ENCODE results near the gene RCAN1.
A peak's percentile ranks its signal among the peaks of the same experiment; 100 is the strongest.
"Not testable (repeated sequence)": the region's sequence is repeated elsewhere in the genome, so short reads cannot be mapped to it uniquely, and the experiment has no call there.

RCAN1 gene

DNA sequence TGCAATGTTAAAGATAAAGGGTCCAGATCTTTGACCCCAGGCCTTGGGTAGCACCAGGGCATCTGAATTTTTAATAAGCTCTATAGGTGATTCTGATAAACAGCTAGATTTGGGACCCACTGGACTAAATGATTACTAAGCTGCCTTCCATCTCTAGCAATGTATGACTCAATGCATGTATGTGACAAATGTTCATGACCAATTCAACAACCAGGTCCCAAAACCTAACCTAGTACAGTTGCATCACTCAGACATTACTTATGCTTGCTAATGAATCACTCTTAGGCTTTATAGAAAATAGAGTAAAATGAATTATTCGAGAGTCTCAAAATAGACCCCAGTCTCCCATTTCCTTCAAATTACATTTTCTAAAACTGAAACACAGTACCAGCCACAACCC, 35.5 kb downstream of the RCAN1 start:
- peak overlapping the region in 20 of 21 experiments; percentile 37 to 83 (median 69) for H3K27ac ChIP-seq

GRCh38 chr21:34576041-34576511, 38.8 kb downstream of the RCAN1 start:
- no peak overlapping the region for H3K4me3 ChIP-seq

More for the DNA sequence above, 35.5 kb downstream of the RCAN1 start:
- H3K4me3 ChIP-seq, result no peak overlapping the region

GRCh38 chr21:34574601-34575529, 40.0 kb downstream of the RCAN1 start:
- H3K4me3 ChIP-seq, result no peak overlapping the region
- peak overlapping the region in 9 of 21 experiments; percentile 8 to 75 (median 58) for H3K27ac ChIP-seq

More at GRCh38 chr21:34576041-34576511, 38.8 kb downstream of the RCAN1 start:
- H3K27ac ChIP-seq, result peak overlapping the region in 16 of 21 experiments; percentile 21 to 75 (median 47)

GRCh38 chr21:34571994-34572393, 42.9 kb downstream of the RCAN1 start:
- Histone ChIP-seq H3K4me3 (no peak overlapping the region), H3K27ac (no peak overlapping the region)

GRCh38 chr21:34570313-34570712, 44.6 kb downstream of the RCAN1 start:
- no peak overlapping the region for H3K4me3 ChIP-seq
- peak overlapping the region in 1 of 21 experiments; percentile 61 for H3K27ac ChIP-seq

DNA sequence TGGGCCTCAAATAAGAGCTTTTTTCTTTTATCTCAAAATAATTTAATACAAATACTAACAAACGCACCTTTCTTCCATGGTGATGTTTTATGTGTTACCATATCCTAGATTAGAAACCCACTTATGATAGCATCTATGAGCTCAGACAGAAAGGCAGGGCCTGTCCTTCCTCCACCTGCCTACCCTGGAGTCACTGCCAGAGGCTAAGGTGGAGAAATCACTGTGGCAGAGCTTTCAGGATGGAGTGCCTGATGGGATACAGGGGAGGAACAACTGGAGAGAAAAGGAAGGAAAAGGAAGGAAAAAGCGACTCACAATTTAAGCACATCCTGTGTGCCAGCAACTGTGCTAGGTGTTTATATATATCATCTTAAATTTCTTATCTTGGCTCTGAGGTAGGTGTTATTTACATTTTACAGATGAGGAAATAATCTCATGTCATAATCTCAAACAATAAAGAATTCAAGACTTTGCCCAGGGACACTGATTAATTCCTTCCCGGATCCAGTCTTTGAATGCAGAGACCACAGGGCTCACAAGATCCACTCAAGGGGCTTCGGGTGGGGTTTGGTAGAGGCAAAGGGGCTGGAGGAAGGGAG, 45.4 kb downstream of the RCAN1 start:
- peak overlapping the region in 2 of 21 experiments; percentile 38 to 61 for H3K27ac ChIP-seq
- no peak overlapping the region for H3K4me3 ChIP-seq

DNA sequence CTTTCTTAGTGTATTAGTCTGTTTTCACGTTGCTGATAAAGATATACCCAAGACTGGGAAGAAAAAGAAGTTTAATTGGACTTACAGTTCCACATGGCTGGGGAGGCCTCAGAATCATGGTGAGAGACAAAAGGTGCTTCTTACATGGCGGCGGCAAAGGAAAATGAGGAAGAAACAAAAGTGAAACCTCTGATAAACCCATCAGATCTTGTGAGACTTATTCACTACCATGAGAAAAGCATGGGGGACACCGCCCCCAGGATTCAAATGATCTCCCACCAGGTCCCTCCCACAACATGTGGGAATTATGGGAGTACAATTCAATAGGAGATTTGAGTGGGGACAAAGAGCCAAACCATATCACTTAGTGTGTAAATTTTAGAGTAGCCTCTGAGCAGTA, 46.1 kb downstream of the RCAN1 start:
- H3K4me3 ChIP-seq, result not testable (repeated sequence)
- peak overlapping the region in 1 of 21 experiments; percentile 5 for H3K27ac ChIP-seq

GRCh38 chr21:34567604-34568155, 47.2 kb downstream of the RCAN1 start:
- no peak overlapping the region for H3K4me3 ChIP-seq
- no peak overlapping the region for H3K27ac ChIP-seq

GRCh38 chr21:34565238-34565637, 49.7 kb downstream of the RCAN1 start:
- H3K27ac ChIP-seq, result no peak overlapping the region
- H3K4me3 ChIP-seq, result no peak overlapping the region

- not testable (repeated sequence) for H3K4me3 ChIP-seq, H3K27ac ChIP-seq
Measured at GRCh38 chr21:34563370-34563769, 51.5 kb downstream of the RCAN1 start.

GRCh38 chr21:34561806-34562205, 53.1 kb downstream of the RCAN1 start:
- no peak overlapping the region for H3K4me3 ChIP-seq
- no peak overlapping the region for H3K27ac ChIP-seq

- Histone ChIP-seq H3K4me3 (no peak overlapping the region), H3K27ac (no peak overlapping the region)
Measured at GRCh38 chr21:34560609-34561008, 54.3 kb downstream of the RCAN1 start.

DNA sequence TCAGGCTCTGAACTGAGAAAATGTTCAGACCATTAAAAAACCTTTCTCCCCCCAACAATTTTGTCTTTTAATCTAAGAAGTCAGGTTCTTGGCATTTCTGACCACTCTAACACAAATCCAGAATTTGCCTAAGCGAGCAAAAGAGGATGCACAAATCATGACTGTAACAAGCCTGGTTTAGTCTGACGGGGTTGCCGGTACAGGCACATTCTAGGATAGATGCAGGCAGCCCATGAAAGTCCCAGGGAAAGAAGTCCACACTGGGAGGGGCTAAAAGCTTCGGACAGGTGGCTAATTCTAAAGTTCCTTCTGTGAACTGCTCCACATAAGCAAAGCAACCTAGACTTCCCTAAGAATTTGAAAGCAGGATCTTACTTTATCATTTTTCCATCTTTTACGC, 54.9 kb downstream of the RCAN1 start:
- Histone ChIP-seq H3K4me3 (no peak overlapping the region), H3K27ac (peak overlapping the region in 3 of 21 experiments; percentile 16 to 64 (median 54))

DNA sequence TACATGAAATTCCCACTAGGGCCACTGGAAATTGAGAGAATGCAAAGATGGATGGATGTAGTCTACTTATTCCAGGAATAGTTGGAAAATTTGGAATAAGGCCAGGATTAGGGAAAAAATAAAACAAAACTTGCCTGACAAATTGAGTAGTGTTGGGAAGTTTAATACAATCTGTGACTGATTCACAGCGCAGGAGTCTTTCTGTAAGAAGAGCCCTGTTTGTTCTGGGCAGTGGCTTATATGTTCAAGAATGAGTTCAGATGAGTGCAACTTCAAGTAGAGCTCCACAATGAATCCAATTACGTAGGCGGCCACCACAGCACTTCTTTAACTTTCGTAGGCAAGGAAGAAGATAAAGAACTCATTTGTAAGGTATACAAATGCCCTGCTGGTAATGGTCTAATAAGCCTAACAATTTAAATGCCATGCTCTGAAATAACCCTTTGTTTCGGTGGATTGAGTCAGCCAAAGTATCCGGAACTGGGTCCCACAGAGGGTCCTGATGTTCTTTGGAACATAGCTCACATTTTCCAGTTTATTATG, 55.8 kb downstream of the RCAN1 start:
- Histone ChIP-seq H3K27ac (peak overlapping the region in 3 of 21 experiments; percentile 2 to 64 (median 45)), H3K4me3 (no peak overlapping the region)

DNA sequence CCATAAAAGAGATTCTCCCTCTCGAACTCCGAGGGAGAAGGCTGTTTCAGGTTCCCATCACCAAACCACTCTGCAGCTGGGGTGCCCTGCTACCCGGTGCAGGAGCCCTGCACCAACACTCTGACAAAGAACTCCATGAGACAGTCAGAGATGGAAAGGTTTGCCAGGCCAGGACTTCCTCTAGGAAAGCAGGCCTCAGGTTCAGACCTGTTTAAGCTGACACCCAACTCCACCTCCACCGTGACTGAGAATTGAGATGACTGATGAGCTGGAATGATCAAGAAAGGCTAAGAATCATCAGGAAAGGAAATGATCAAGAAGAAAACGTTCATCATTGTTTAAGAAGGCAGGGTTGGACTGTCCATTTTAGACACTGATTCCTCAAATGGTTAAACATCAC, 56.7 kb downstream of the RCAN1 start:
- H3K27ac ChIP-seq, result peak overlapping the region in 3 of 21 experiments; percentile 28 to 64 (median 45)
- no peak overlapping the region for H3K4me3 ChIP-seq

DNA sequence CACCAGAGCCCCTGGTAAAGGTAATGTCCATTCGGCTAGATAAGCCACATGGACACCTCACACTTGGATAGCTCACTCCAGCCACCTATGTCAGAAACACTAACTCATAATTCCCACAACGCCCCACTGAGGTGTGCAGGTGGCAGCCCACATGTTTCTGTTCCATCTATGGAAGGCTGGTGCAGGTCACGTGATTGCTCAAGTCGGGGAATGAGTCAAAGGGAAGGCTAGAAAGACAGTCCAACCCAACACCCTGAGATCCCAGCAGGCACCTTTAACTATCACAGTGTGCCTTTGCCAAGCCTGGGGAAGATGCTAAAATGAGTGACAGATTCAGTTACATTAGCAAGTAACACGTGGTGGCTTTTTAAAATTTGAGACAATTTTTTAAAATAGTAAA, 57.7 kb downstream of the RCAN1 start:
- H3K4me3 ChIP-seq, result no peak overlapping the region
- no peak overlapping the region for H3K27ac ChIP-seq

- not testable (repeated sequence) for H3K27ac ChIP-seq
Measured at GRCh38 chr21:34554670-34555069, 60.2 kb downstream of the RCAN1 start.

DNA sequence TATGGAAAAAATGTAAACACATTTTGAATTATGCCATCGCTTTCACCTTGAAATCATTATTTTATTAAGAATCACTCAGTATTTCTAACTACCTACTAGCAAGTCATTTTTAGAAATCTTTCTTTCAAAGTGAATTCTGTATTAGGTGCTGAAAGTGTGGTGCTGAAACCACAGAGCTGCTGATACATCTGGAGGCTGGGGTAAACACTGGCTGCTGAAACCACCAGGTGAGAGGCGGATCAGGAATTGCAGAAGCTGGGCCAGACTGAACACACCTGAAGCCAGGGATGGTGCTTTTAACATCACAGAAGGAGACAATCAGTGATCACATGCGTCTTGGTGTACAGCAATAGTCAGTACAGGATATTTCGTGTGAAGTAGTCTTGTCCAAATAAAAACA, 60.7 kb downstream of the RCAN1 start:
- H3K4me3 ChIP-seq, result no peak overlapping the region
- peak overlapping the region in 1 of 21 experiments; percentile 19 for H3K27ac ChIP-seq

More at GRCh38 chr21:34554670-34555069, 60.2 kb downstream of the RCAN1 start:
- H3K4me3 ChIP-seq, result not testable (repeated sequence)

GRCh38 chr21:34553151-34553952, 61.6 kb downstream of the RCAN1 start:
- Histone ChIP-seq H3K27ac (peak overlapping the region in 5 of 21 experiments; percentile 1 to 72 (median 50)), H3K4me3 (no peak overlapping the region)
